HepG2 (cell line): ENCODE results near the gene G6PC2. TPM values are rescaled to one million over a fixed set of nuclear protein-coding genes. Genes with fewer than 3 reads are reported as not detected.
A peak's percentile ranks its signal among the peaks of the same experiment; 100 is the strongest.

Source experiments
- FOXA3 ChIP-seq: IDR thresholded peaks from 2 replicates; pipeline ENCODE4 v1.6.1; 2016; ENCODE audit warnings: missing genetic modification reagents, missing compliant biosample characterization
- GTF2F1 ChIP-seq: fragments of 150-350 bp; IDR thresholded peaks from 2 replicates; pipeline ENCODE4 v1.6.1; 2014; ENCODE audit warnings: low read length
- HNRNPK ChIP-seq: fragments of 200-400 bp; formaldehyde crosslinking; IDR thresholded peaks from 2 replicates; pipeline ENCODE4 v1.6.1; 2018; ENCODE audit warnings: low read length, low read depth, moderate library complexity, mild to moderate bottlenecking; ENCODE audit not compliant: poor library complexity, severe bottlenecking
- IKZF1 ChIP-seq: fragments of 450-650 bp; IDR thresholded peaks from 2 replicates; pipeline ENCODE4 v1.7.1; 2016
- PHB2 ChIP-seq: fragments of 450-650 bp; IDR thresholded peaks from 2 replicates; pipeline ENCODE4 v1.6.1; 2018; ENCODE audit not compliant: partially characterized antibody
- PLRG1 ChIP-seq: fragments of 450-650 bp; conservative IDR thresholded peaks from 2 replicates; pipeline ENCODE4 v1.6.1; 2016
- RARG ChIP-seq: sonication (generic); formaldehyde crosslinking; IDR thresholded peaks from 2 replicates; pipeline ENCODE4 v1.4.0; 2020; ENCODE audit warnings: low read depth, mild to moderate bottlenecking, missing genetic modification reagents
- REPIN1 ChIP-seq: sonication (generic); formaldehyde crosslinking; IDR thresholded peaks from 2 replicates; pipeline ENCODE4 v1.8.0; 2022; ENCODE audit warnings: missing genetic modification reagents, low read depth, mild to moderate bottlenecking, borderline replicate concordance
- REXO4 ChIP-seq: sonication (generic); formaldehyde crosslinking; IDR thresholded peaks from 2 replicates; pipeline ENCODE4 v1.8.0; 2022; ENCODE audit warnings: missing genetic modification reagents, mild to moderate bottlenecking, borderline replicate concordance
- SAP130 ChIP-seq: IDR thresholded peaks from 2 replicates; pipeline ENCODE4 v1.6.1; 2016; ENCODE audit warnings: low read depth
- SOX6 ChIP-seq, 2 experiments: fragments of 450-650 bp in 1 of 2; sonication (generic) in 1 of 2; formaldehyde crosslinking in 1 of 2; IDR thresholded peaks; 2 replicates each; pipeline versions ENCODE4 v1.4.0 to v1.6.1; 2017 to 2020; ENCODE audit warnings: antibody characterized with exemption in 1 of 2, mild to moderate bottlenecking in 1 of 2, missing genetic modification reagents in 1 of 2
- SP4 ChIP-seq: sonication (generic); formaldehyde crosslinking; IDR thresholded peaks from 2 replicates; pipeline ENCODE4 v1.8.1; 2023; ENCODE audit warnings: mild to moderate bottlenecking, missing genetic modification reagents
- SUZ12 ChIP-seq: fragments of 150-350 bp; IDR thresholded peaks from 2 replicates; pipeline ENCODE4 v1.6.1; 2014; ENCODE audit warnings: low read depth, low read length
- TP53 ChIP-seq: sonication (generic); formaldehyde crosslinking; conservative IDR thresholded peaks from 2 replicates; pipeline ENCODE4 v1.4.0; 2020; ENCODE audit warnings: missing genetic modification reagents
- TSC22D2 ChIP-seq: sonication (generic); formaldehyde crosslinking; IDR thresholded peaks from 2 replicates; pipeline ENCODE4 v1.5.1; 2020; ENCODE audit warnings: missing genetic modification reagents, mild to moderate bottlenecking, borderline replicate concordance
- ZBTB8A ChIP-seq: sonication (generic); formaldehyde crosslinking; IDR thresholded peaks from 2 replicates; pipeline ENCODE4 v1.4.0; 2020; ENCODE audit warnings: mild to moderate bottlenecking, low read depth, missing genetic modification reagents, borderline replicate concordance
- ZFP37 ChIP-seq: sonication (generic); formaldehyde crosslinking; IDR thresholded peaks from 2 replicates; pipeline ENCODE4 v1.4.0; 2020; ENCODE audit warnings: missing genetic modification reagents, borderline replicate concordance
- ZFX ChIP-seq: sonication (generic); formaldehyde crosslinking; IDR thresholded peaks from 2 replicates; pipeline ENCODE4 v1.4.0; 2020; ENCODE audit warnings: mild to moderate bottlenecking, low read depth, missing genetic modification reagents, moderate library complexity
- ZNF143 ChIP-seq: sonication (generic); formaldehyde crosslinking; IDR thresholded peaks from 2 replicates; pipeline ENCODE4 v1.4.0; 2020; ENCODE audit warnings: missing genetic modification reagents
- ZNF264 ChIP-seq: sonication (generic); formaldehyde crosslinking; IDR thresholded peaks from 2 replicates; pipeline ENCODE4 v1.4.0; 2020; ENCODE audit warnings: missing genetic modification reagents
- ZNF335 ChIP-seq: sonication (generic); formaldehyde crosslinking; IDR thresholded peaks from 2 replicates; pipeline ENCODE4 v1.4.0; 2020; ENCODE audit warnings: missing genetic modification reagents
- ZNF460 ChIP-seq: sonication (generic); formaldehyde crosslinking; IDR thresholded peaks from 2 replicates; pipeline ENCODE4 v1.5.1; 2020; ENCODE audit warnings: missing genetic modification reagents, mild to moderate bottlenecking, borderline replicate concordance
- polyA plus RNA-seq, 8 experiments: library from polyadenylated mRNA; depleted of rRNA in 3 of 8; stranded (reverse) in 7 of 8; unstranded in 1 of 8; fragments of >200 nt; fragmentation: Illumina TruSeq in 4 of 8; extraction: Trizol in 4 of 8; gene quantifications; 2 replicates each; pipeline versions ENCODE4 v1.2.1 to v1.2.3, GENCODE V29; 2011 to 2016; ENCODE audit warnings: low read depth in 4 of 8, missing spikeins in 1 of 8, mixed read lengths in 1 of 8; ENCODE audit not compliant: insufficient read depth in 1 of 8
- total RNA-seq, 5 experiments: library from RNA; depleted of rRNA; stranded (reverse); fragments of >200 nt; fragmentation: Illumina TruSeq; extraction: Trizol; gene quantifications; 2 replicates each; pipeline ENCODE4 v1.2.3, GENCODE V29; 2016; ENCODE audit warnings: low read depth in 1 of 5
- TF ChIP-seq, protein P1 (sequence below): sonication (generic); formaldehyde crosslinking; IDR thresholded peaks from 2 replicates; pipeline ENCODE4 v1.5.0; 2020; ENCODE audit warnings: mild to moderate bottlenecking, missing genetic modification reagents
- TF ChIP-seq, protein P2 (sequence below): sonication (generic); formaldehyde crosslinking; IDR thresholded peaks from 2 replicates; pipeline ENCODE4 v1.4.0; 2020; ENCODE audit warnings: missing genetic modification reagents, borderline replicate concordance
- TF ChIP-seq, protein P3 (sequence below): sonication (generic); formaldehyde crosslinking; IDR thresholded peaks from 2 replicates; pipeline ENCODE4 v1.8.0; 2022; ENCODE audit warnings: mild to moderate bottlenecking, missing genetic modification reagents, moderate library complexity
- TF ChIP-seq, protein P4 (sequence below): sonication (generic); formaldehyde crosslinking; IDR thresholded peaks from 2 replicates; pipeline ENCODE4 v1.4.0; 2020; ENCODE audit warnings: mild to moderate bottlenecking, missing genetic modification reagents

G6PC2 gene
- total and polyA plus RNA-seq, 2 of the 13 experiments (the other 11 are each of a cell fraction or from before 2014, with no cell fraction given): not detected

DNA sequence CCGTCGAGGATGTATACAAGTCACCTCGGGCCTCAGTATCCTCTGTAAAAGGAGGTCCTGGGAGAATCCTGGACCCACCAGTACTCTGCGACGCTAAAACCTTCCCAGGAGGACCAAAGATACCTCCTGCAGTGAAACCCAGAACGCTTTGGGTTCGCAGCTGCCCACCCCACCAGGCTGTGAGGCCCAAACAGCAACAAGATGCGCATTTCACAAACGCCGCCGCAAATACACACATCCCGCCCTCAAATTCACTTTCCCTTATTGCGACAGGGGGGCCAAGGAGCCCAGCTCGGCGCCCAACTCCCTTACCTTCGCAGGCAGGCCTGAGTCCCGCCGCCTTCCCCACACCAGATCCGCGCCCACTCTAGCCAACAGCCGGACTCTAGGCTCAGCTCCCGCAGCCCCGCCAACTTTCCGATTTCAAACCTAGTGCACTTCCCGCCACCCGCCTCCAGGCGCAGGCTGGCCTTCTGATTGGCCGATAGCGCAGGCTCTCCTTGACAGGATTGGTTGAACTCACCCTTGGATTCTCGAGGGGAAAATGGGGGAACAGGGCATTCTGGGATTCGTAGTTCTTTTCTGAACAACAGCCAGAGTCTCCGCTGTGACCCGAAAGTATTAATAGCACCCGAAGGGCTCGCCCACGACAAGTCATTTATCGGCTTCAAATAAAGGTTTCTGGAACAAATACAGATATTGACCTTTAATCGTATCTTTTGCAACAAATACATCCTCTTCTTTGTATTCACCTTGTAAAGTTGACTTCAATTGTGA, 10.9 kb upstream of the G6PC2 start, which contains the start of gene SPC25 (continued):
- TF ChIP-seq SAP130 (peak; percentile 99), IKZF1 (no peak), SOX6 (IDR thresholded peaks at IDR 0.05) (no peak), SOX6 (CRISPR knock-in tag; IDR thresholded peaks at IDR 0.05) (0 out of 2 replicates have a peak, but pooled peaks have one; percentile 15), ZFP37 (CRISPR knock-in tag) (no peak), ZNF335 (CRISPR knock-in tag) (no peak), ZBTB8A (CRISPR knock-in tag) (no peak), GTF2F1 (no peak; the same call in 1 of the 2 replicates), ZNF143 (peak; percentile 98), ZFX (CRISPR knock-in tag) (peak; percentile 91), HNRNPK (no peak), PLRG1 (no peak), SUZ12 (peak; percentile 84), ZNF460 (CRISPR knock-in tag) (no peak), REXO4 (CRISPR knock-in tag) (no peak), SP4 (CRISPR knock-in tag) (peak; percentile 70; the same call in 1 of the 2 replicates), TSC22D2 (peak; percentile 67; the same call in 1 of the 2 replicates), TP53 (CRISPR knock-in tag) (no peak), PHB2 (no peak), RARG (CRISPR knock-in tag) (no peak; the same call in 1 of the 2 replicates), FOXA3 (CRISPR knock-in tag) (peak; percentile 42; the same call in 1 of the 2 replicates), REPIN1 (CRISPR knock-in tag) (peak; percentile 67; the same call in 1 of the 2 replicates), ZNF264 (CRISPR knock-in tag) (0 out of 2 replicates have a peak, but pooled peaks have one; percentile 15)
- TF ChIP-seq, protein P1, sequence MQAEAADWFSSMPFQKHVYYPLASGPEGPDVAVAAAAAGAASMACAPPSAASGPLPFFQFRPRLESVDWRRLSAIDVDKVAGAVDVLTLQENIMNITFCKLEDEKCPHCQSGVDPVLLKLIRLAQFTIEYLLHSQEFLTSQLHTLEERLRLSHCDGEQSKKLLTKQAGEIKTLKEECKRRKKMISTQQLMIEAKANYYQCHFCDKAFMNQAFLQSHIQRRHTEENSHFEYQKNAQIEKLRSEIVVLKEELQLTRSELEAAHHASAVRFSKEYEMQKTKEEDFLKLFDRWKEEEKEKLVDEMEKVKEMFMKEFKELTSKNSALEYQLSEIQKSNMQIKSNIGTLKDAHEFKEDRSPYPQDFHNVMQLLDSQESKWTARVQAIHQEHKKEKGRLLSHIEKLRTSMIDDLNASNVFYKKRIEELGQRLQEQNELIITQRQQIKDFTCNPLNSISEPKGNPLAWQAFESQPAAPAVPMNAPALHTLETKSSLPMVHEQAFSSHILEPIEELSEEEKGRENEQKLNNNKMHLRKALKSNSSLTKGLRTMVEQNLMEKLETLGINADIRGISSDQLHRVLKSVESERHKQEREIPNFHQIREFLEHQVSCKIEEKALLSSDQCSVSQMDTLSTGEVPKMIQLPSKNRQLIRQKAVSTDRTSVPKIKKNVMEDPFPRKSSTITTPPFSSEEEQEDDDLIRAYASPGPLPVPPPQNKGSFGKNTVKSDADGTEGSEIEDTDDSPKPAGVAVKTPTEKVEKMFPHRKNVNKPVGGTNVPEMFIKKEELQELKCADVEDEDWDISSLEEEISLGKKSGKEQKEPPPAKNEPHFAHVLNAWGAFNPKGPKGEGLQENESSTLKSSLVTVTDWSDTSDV (CRISPR knock-in tag): no peak
- TF ChIP-seq, protein P2, sequence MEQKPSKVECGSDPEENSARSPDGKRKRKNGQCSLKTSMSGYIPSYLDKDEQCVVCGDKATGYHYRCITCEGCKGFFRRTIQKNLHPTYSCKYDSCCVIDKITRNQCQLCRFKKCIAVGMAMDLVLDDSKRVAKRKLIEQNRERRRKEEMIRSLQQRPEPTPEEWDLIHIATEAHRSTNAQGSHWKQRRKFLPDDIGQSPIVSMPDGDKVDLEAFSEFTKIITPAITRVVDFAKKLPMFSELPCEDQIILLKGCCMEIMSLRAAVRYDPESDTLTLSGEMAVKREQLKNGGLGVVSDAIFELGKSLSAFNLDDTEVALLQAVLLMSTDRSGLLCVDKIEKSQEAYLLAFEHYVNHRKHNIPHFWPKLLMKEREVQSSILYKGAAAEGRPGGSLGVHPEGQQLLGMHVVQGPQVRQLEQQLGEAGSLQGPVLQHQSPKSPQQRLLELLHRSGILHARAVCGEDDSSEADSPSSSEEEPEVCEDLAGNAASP (CRISPR knock-in tag): no peak
- TF ChIP-seq, protein P3, sequence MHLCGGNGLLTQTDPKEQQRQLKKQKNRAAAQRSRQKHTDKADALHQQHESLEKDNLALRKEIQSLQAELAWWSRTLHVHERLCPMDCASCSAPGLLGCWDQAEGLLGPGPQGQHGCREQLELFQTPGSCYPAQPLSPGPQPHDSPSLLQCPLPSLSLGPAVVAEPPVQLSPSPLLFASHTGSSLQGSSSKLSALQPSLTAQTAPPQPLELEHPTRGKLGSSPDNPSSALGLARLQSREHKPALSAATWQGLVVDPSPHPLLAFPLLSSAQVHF: no peak
- TF ChIP-seq, protein P4, sequence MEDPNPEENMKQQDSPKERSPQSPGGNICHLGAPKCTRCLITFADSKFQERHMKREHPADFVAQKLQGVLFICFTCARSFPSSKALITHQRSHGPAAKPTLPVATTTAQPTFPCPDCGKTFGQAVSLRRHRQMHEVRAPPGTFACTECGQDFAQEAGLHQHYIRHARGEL: no peak
